Large intestine (tissue), 12 donors: Measurements from ENCODE around the gene GJA5. TPM values are rescaled to one million over a fixed set of nuclear protein-coding genes. Genes with fewer than 3 reads are reported as not detected.

Experiments
- DNase-seq, 2 donors: peaks; one replicate each; pipeline versions ENCODE4 v3.0.0 to v3.0.0-alpha.2; 2013
- H3K27ac ChIP-seq: one replicate; pipeline ENCODE4 v1.5.1; 2013; ENCODE audit warnings: low read length
- H3K27me3 ChIP-seq: 2 replicates; pipeline ENCODE4 v1.6.1; 2013; ENCODE audit warnings: low read length; ENCODE audit not compliant: control insufficient read depth, insufficient read depth
- H3K36me3 ChIP-seq: 2 replicates; pipeline ENCODE4 v1.6.1; 2013; ENCODE audit warnings: low read length; ENCODE audit not compliant: control insufficient read depth, insufficient read depth
- H3K4me1 ChIP-seq: one replicate; pipeline ENCODE4 v1.6.1; 2013; ENCODE audit warnings: low read length; ENCODE audit not compliant: control insufficient read depth, insufficient read depth
- H3K4me3 ChIP-seq: one replicate; pipeline ENCODE4 v1.5.1; 2013; ENCODE audit warnings: low read length
- H3K9me3 ChIP-seq: one replicate; pipeline ENCODE4 v1.6.1; 2013; ENCODE audit warnings: mild to moderate bottlenecking, low read depth, low read length, moderate library complexity; ENCODE audit not compliant: control insufficient read depth
- WGBS: methylation state at CpG from one replicate; pipeline ENCODE4 v1.1.5; 2013; ENCODE audit warnings: low lambda C conversion rate; ENCODE audit not compliant: insufficient coverage; 5-methylcytosine and 5-hydroxymethylcytosine counted together
- long read RNA-seq, 11 donors: transcript quantifications; one replicate each; lab custom pipeline, GENCODE V29; 2026
- polyA plus RNA-seq: library from polyadenylated mRNA; unstranded; fragments of 120-200 nt; gene quantifications from one replicate; pipeline ENCODE4 v1.2.1, GENCODE V29; 2013

The GJA5 gene
- 5.1 TPM for polyA plus RNA-seq
- long read RNA-seq, donor 1, partial matches to known transcripts, result 0 of 1 reads
- long read RNA-seq, donor 1, other reads (novel, unspliced or antisense), result 0 of 1 reads
- long read RNA-seq, donor 2, partial matches to known transcripts, result 0 of 3 reads
- long read RNA-seq, donor 2, other reads (novel, unspliced or antisense), result 0 of 3 reads
- long read RNA-seq, donor 3, result 0 reads
- long read RNA-seq, donor 4, result 0 reads
- long read RNA-seq, donor 5, partial matches to known transcripts, result 0 of 3 reads
- long read RNA-seq, donor 5, other reads (novel, unspliced or antisense), result 0 of 3 reads
- long read RNA-seq, donor 6, partial matches to known transcripts, result 0 of 1 reads
- long read RNA-seq, donor 6, other reads (novel, unspliced or antisense), result 0 of 1 reads
- long read RNA-seq, donor 7, transcript GJA5-203 (2 exons, 3,183 nt), result major isoform, 5 of 5 reads
- long read RNA-seq, donor 7, partial matches to known transcripts, result 0 of 5 reads
- long read RNA-seq, donor 7, other reads (novel, unspliced or antisense), result 0 of 5 reads
- long read RNA-seq, donor 8, partial matches to known transcripts, result 0 of 4 reads
- long read RNA-seq, donor 8, other reads (novel, unspliced or antisense), result 0 of 4 reads
- long read RNA-seq, donor 9, partial matches to known transcripts, result 0 of 1 reads
- long read RNA-seq, donor 9, other reads (novel, unspliced or antisense), result 0 of 1 reads
- long read RNA-seq, donor 10, partial matches to known transcripts, result 0 of 4 reads
- long read RNA-seq, donor 10, other reads (novel, unspliced or antisense), result 0 of 4 reads
- long read RNA-seq, donor 11, partial matches to known transcripts, result 0 of 1 reads
- long read RNA-seq, donor 11, other reads (novel, unspliced or antisense), result 0 of 1 reads

DNA sequence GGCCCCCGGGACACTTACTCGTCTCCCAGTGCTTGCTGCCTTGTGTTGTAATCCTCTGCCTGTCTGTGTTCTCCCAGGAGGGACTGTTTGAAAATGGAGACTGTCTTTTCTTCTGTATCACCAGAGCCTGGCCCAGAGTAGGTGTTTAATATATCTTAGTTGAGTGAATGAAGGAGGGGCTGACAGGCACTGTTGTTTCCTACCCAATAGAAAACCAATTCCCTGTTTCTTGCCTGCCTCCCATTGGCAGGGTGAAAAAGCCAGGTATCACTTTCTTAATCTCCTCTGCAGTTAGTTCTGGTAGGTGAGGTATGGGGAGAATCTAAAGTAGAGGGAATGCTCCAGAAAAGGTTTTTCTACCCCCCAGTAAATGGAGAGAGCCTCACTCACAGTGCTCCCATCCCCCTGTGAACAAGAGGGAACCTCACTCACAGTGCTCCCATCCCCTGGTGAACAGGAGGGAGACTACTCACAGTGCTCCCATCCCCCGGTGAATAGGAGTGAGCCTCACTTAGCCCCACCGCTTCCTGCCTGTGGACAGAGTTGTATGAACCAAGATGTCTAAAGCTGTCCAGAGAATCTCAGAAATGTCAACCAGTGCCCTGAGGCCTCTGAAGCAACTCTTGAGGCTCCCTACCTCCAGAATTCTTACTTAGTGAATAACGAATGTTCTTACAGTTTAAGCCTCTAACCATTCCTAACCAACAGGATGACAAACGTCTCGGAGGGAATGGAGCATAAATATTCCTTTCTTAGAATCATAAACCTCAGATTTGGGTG is at the start of gene GJA5:
Gene GJA5 (minus strand): TSS at position 122 of the 780 bp plus-strand sequence. CDS start 1,364 bp downstream, outside the sequence.
- 67% methylated on average over 1 of the region's 7 CpGs for WGBS
- Histone ChIP-seq H3K4me1 (no peaks in the 10 kb centered on the region), H3K9me3 (no peaks in the 10 kb centered on the region), H3K36me3 (no peaks in the 10 kb centered on the region), H3K27me3 (no peaks in the 10 kb centered on the region), H3K27ac (no peak within 1 kb of the TSS), H3K4me3 (no peak within 1 kb of the TSS)
- no peak for DNase-seq

DNA sequence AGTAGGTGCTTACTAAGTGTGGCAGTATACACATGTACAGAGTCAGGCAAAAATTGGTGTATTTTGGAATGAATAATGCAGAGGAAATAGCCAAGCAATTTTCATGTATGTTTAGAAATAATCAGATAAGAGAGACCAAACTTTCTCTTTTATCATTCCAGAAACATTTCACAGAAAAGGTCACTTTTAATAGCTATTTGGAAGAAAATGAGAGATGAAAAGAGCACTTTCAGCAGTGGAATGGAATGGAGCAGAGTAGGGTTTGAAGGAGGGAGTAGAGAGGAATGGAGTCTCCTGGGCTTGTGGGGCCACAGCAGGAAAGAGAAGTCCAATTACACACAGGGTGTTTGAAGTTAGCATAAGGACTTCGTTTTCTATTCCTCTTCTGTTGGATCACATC is 48.8 kb upstream of the GJA5 start:
- Histone ChIP-seq H3K4me1 (no peaks in the 10 kb centered on the region), H3K36me3 (no peaks in the 10 kb centered on the region), H3K27me3 (no peaks in the 10 kb centered on the region), H3K27ac (no peak overlapping the region), H3K4me3 (no peak overlapping the region), H3K9me3 (no peaks in the 10 kb centered on the region)
- no peak for DNase-seq
- WGBS, result 80% methylated on average over 1 of the region's 1 CpG

DNA sequence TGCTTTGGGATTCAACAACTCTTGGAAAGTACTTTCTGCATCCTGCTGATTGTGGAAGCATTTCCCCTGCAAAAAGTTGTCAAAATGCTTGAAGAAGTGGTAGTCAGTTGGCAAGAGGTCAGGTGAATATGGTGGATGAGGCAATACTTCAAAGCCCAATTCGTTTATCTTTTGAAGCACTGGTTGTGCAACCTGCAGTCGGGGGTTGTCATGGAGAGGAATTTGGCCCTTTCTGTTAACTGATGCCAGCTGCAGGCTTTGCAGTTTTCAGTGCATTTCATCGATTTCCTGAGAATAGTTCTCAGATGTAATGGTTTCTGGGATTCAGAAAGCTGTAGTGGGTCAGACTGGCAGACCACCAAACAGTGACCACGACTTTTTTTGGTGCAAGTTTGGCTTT is 47.6 kb upstream of the GJA5 start:
- peak; percentile 26 to 51 for DNase-seq
- Histone ChIP-seq H3K4me3 (no peak overlapping the region), H3K27ac (no peak overlapping the region), H3K27me3 (no peaks in the 10 kb centered on the region), H3K9me3 (no peaks in the 10 kb centered on the region), H3K36me3 (no peaks in the 10 kb centered on the region), H3K4me1 (no peaks in the 10 kb centered on the region)
- 0% methylated on average over 1 of the region's 4 CpGs for WGBS

DNA sequence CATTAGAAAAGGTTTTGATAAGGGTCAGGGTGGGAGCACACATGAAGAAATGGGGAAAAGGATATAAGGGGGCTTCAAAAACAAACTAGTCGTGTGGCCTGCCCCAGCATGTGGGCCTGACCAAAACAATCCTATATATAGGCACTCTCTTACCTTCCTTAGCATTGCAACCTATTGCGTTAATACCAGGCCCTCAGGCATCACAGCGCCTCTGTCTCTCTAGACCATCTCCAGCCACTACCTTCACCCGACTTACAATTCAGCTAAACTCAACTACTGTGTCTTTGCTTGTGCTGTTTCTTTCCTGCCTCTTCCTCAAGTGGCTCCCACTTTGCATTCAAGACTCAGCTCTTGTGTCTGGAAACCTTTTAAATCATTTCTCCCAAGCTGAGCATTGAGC is 47.0 kb upstream of the GJA5 start:
- no peak overlapping the region for H3K4me3 ChIP-seq
- H3K27ac ChIP-seq, result no peak overlapping the region
- H3K4me1 ChIP-seq, result no peaks in the 10 kb centered on the region
- no peaks in the 10 kb centered on the region for H3K27me3 ChIP-seq
- no peaks in the 10 kb centered on the region for H3K9me3 ChIP-seq
- H3K36me3 ChIP-seq, result no peaks in the 10 kb centered on the region
- WGBS, result no CpG with 5 or more reads among the region's 4 CpGs
- no peak for DNase-seq

DNA sequence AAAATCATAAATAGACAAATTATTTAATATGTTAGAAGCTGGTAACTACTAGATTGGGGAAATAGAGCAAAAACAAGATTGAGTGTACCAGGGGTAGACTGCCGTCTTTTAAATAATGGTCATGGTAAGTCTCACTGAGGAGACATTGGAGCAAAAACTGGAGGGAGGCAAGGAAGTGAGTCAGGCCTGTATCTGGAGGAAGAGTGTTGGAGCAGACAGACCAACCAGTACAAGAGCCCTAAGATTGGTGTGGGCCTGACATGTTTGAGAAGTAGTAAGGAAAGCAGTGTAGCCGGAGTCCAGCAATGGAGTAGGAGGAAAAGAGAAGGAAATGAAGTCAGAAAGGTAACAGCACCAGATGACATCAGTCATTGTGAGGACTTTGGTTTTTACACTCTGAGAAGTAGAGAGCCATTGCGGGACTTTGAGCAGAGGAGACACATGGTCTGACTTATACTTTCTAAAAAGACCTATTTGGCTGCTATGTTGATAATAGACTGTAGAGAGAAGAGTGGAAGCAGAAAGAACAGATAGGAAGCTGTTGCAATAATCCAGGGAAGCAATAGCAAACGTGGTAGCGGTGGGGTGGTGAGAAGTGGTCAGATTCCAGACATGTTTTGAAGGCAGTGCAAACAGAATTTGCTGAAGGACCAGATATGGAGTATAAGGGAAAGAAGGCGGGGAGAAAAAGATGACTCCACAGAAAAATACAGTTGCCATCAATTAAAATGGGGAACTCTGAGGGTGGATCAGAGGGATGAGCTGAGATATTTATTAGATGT is 44.7 kb upstream of the GJA5 start:
- Histone ChIP-seq H3K4me3 (no peak overlapping the region), H3K9me3 (no peaks in the 10 kb centered on the region), H3K27ac (peak overlapping the region; percentile 40), H3K36me3 (no peaks in the 10 kb centered on the region), H3K4me1 (no peaks in the 10 kb centered on the region), H3K27me3 (no peaks in the 10 kb centered on the region)
- peak; percentile 60 to 78 for DNase-seq
- 64% methylated on average over 3 of the region's 6 CpGs for WGBS

DNA sequence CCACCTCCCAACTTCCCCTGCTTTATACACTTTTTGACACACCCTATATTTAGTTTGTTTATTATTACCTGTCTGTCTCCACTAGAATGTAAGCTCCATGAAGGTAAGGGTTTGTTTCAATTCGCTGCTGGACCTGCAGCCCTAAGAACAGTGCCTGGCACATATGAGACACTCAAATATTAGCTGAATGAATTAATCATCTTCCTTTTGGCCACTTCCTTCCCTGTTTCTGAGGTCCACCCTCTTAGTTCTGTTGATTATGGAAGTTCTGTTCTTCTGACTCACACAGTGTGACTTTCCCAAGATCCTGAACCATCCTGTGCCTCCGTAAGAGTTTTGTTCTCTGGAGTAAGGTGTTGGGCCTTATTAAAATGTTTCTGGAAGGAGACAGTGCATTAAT is 40.4 kb upstream of the GJA5 start:
- WGBS, result no CpG with 5 or more reads among the region's 2 CpGs
- H3K36me3 ChIP-seq, result no peaks in the 10 kb centered on the region

DNA sequence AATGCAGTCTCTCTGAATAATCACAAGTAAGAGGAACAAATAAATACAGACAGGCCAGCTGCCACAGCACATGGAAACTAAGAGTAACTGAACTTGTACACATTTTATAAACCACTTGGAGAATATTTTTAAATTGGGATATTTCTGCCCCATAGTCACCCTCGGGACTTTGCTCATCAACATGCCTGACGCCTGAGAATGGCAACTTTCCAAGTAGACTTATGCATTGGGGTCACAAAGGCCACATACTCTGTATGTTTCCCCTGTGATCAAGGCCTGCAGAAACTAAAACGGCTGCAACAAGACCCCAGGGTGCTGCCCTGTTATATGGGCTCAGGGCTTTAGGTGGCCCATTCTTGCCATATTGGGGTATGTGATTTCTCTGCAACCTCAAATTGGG is 38.3 kb upstream of the GJA5 start:
- Histone ChIP-seq H3K36me3 (no peaks in the 10 kb centered on the region), H3K4me3 (no peak overlapping the region), H3K27me3 (peaks cover 2% of the 10 kb centered on the region), H3K9me3 (no peaks in the 10 kb centered on the region), H3K27ac (no peak overlapping the region), H3K4me1 (no peaks in the 10 kb centered on the region)
- DNase-seq, result peak; percentile 25 to 60
- WGBS, result no CpG with 5 or more reads among the region's 3 CpGs

More for the DNA sequence above, 40.4 kb upstream of the GJA5 start:
- H3K27ac ChIP-seq, result no peak overlapping the region
- H3K9me3 ChIP-seq, result no peaks in the 10 kb centered on the region
- H3K4me1 ChIP-seq, result no peaks in the 10 kb centered on the region
- H3K4me3 ChIP-seq, result no peak overlapping the region
- H3K27me3 ChIP-seq, result no peaks in the 10 kb centered on the region
- DNase-seq, result no peak

DNA sequence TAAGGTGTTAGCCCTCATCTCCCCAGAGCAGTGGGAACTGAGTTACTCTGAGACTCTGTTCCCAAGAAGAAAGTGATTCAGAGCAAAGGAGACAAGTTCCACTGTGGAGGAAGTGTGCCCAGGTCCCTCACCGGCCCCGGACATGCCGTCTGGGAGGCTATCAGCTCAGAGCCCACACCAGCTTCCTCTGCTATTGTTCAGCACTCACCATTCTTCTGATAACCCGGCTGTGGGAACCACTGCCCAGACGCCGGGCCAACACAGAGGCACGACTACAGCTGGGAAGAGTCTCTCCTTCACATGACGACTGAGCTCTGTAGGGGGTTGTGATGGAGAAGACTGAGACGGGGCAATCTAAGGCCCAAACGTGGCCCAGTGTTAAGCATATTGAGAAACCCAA is 34.2 kb upstream of the GJA5 start:
- H3K4me3 ChIP-seq, result no peak overlapping the region
- DNase-seq, result no peak
- H3K36me3 ChIP-seq, result no peaks in the 10 kb centered on the region
- 70% methylated on average over 2 of the region's 10 CpGs for WGBS
- no peak overlapping the region for H3K27ac ChIP-seq
- no peaks in the 10 kb centered on the region for H3K4me1 ChIP-seq
- peaks cover 2% of the 10 kb centered on the region for H3K27me3 ChIP-seq
- no peaks in the 10 kb centered on the region for H3K9me3 ChIP-seq

DNA sequence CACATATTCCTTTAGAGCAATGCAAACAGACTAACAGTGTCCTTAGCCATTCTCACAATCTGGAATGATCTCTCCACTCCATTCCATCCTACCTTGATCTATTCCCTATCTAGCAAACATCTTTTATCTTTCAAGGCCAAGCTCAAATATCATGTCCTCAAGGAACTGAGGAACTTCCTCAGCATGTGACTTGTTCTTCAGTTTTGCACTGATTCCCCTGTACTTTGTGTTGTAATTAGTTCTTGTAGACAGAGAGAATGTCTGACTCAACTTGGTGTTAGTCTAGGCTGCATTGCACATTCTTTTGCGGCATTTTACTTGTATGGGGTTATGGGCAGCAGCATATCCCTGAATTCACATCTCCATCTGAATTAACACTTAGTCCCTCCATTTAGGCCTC is 31.5 kb upstream of the GJA5 start:
- no peak overlapping the region for H3K27ac ChIP-seq
- no peak overlapping the region for H3K4me3 ChIP-seq
- H3K36me3 ChIP-seq, result no peaks in the 10 kb centered on the region
- no peak for DNase-seq
- no peaks in the 10 kb centered on the region for H3K9me3 ChIP-seq
- peaks cover 2% of the 10 kb centered on the region for H3K27me3 ChIP-seq
- no peaks in the 10 kb centered on the region for H3K4me1 ChIP-seq
- no CpG with 5 or more reads among the region's 1 CpG for WGBS
